Erythroblast (primary cell): Measurements from ENCODE around the gene SOCS1.

ENCODE experiments used
- GATA1 ChIP-seq: IDR thresholded peaks from 2 replicates; pipeline ENCODE4 v1.6.1; 2011; ENCODE audit warnings: low read depth, mild to moderate bottlenecking, control low read depth, low read length, moderate library complexity
- POLR2A ChIP-seq: IDR thresholded peaks from 2 replicates; pipeline ENCODE4 v1.6.1; 2011; ENCODE audit warnings: mild to moderate bottlenecking, low read length

DNA sequence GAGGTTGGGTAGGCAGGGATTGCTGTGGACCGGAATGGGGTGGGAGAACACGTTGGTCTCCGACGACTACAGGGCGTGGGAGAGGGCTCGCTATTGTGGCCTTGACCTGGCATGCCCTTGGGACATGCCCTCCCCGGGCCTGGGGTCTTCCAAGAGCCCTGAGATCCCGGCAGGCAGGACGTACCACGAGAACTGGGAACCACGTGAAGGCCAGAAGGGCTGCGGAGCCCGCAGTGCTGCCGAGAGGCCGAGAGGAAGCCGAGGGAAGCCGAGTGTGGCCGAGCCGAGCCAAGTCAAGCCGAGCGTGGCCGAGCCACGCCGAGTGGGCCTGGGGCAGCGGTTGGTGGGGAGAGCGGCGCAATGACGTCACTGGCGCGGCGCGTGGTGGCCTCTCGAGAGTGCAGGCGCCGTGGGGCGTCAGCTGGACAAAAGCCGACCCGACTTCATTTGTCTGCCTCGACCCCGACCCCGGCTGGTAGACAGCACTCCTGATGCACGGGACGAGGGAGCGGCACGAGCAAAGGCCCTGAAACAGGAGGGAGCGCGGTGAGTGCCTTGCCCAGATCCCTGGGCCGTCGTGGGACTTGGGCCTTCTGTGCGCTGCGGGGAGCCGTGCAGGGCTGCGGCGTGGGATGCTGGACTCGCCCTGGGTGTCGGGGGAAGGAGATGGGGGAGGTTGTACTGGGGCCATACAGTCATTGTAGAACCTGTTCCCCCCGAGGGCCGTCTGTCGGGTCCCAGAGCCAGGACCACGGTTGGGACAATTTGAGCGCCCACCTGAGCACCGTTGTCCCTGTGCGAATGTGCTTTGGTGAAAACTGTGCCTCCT, 6.6 kb downstream of the SOCS1 start:
- TF ChIP-seq POLR2A (no peak), GATA1 (no peak)
